Activated naive CD8-positive, alpha-beta T cell treated with anti-CD3 and anti-CD28 coated beads, Interleukin-2, amount 10 ng/mL, durations not matched to agents 7 days and 5 days (primary cell): ENCODE data around the gene BATF3. TPM values are rescaled to one million over a fixed set of nuclear protein-coding genes. Genes with fewer than 3 reads are reported as not detected.

Experiments used
- ATAC-seq: fragments of 150-1000 bp; cut with Tn5 transposase; one replicate; pipeline ENCODE4 v1.10.0; 2021; ENCODE audit warnings: low read depth, moderate library complexity
- POLR2A ChIA-PET: fragments of 350-600 bp; sonication (Branson Sonifier 250); formaldehyde crosslinking; loops from one replicate; lab custom pipeline; 2021; ENCODE audit warnings: antibody characterized with exemption; lab: Charles Lee
- DNase-seq: peaks from one replicate; pipeline ENCODE4 v3.0.0; 2021
- H3K27ac Mint-ChIP-seq: one replicate; pipeline ENCODE4 v1.8.0; 2022; ENCODE audit warnings: mild to moderate bottlenecking, mixed read lengths
- H3K27me3 Mint-ChIP-seq: one replicate; pipeline ENCODE4 v1.8.0; 2022; ENCODE audit warnings: mild to moderate bottlenecking, moderate library complexity, mixed read lengths
- H3K36me3 Mint-ChIP-seq: one replicate; pipeline ENCODE4 v1.8.0; 2021; ENCODE audit warnings: mild to moderate bottlenecking, mixed read lengths
- H3K4me1 Mint-ChIP-seq: one replicate; pipeline ENCODE4 v1.8.0; 2021; ENCODE audit warnings: mixed read lengths
- H3K4me3 Mint-ChIP-seq: one replicate; pipeline ENCODE4 v1.8.0; 2022; ENCODE audit warnings: mild to moderate bottlenecking, moderate library complexity, mixed read lengths
- H3K9me3 Mint-ChIP-seq: one replicate; pipeline ENCODE4 v1.8.0; 2021; ENCODE audit warnings: mixed read lengths
- total RNA-seq, 2 experiments: library from RNA; stranded (reverse); gene quantifications; one replicate each; pipeline ENCODE4 v1.2.3, GENCODE V29; 2021

The BATF3 gene
- total RNA-seq, 2 experiments from 2014 or later: 9.8 to 13.2 TPM

GRCh38 chr1:212686591-212686990 lies 13.0 kb downstream of the BATF3 start:
- H3K27me3 Mint-ChIP-seq: no peaks in the 10 kb centered on the region
- ATAC-seq: no peak
- H3K27ac Mint-ChIP-seq: peak overlapping the region; percentile 81
- POLR2A ChIA-PET: no interaction called here
- DNase-seq: no peak
- peaks cover 49% of the 10 kb centered on the region for H3K4me1 Mint-ChIP-seq
- H3K36me3 Mint-ChIP-seq: peaks cover 19% of the 10 kb centered on the region
- H3K9me3 Mint-ChIP-seq: no peaks in the 10 kb centered on the region
- no peak overlapping the region for H3K4me3 Mint-ChIP-seq

GRCh38 chr1:212686069-212686468 lies 13.6 kb downstream of the BATF3 start:
- Mint-ChIP-seq H3K27me3 (no peaks in the 10 kb centered on the region), H3K27ac (peak overlapping the region; percentile 81), H3K4me1 (peaks cover 50% of the 10 kb centered on the region), H3K9me3 (no peaks in the 10 kb centered on the region), H3K36me3 (peaks cover 19% of the 10 kb centered on the region), H3K4me3 (peak overlapping the region; percentile 31)
- ATAC-seq: peak; percentile 45
- DNase-seq: no peak
- POLR2A ChIA-PET: no interaction called here

- peak overlapping the region; percentile 81 for H3K27ac Mint-ChIP-seq
- no peaks in the 10 kb centered on the region for H3K9me3 Mint-ChIP-seq
- POLR2A ChIA-PET: no interaction called here
- H3K4me3 Mint-ChIP-seq: peak overlapping the region; percentile 31
- DNase-seq: no peak
- H3K4me1 Mint-ChIP-seq: peaks cover 54% of the 10 kb centered on the region
- ATAC-seq: no peak
- no peaks in the 10 kb centered on the region for H3K27me3 Mint-ChIP-seq
- peaks cover 19% of the 10 kb centered on the region for H3K36me3 Mint-ChIP-seq
These were observed 14.2 kb downstream of the BATF3 start for GRCh38 chr1:212685429-212685828.

- Mint-ChIP-seq H3K4me3 (no peak overlapping the region), H3K9me3 (no peaks in the 10 kb centered on the region), H3K27me3 (no peaks in the 10 kb centered on the region), H3K36me3 (peaks cover 19% of the 10 kb centered on the region), H3K27ac (peak overlapping the region; percentile 37), H3K4me1 (peaks cover 56% of the 10 kb centered on the region)
- ATAC-seq (no peak), DNase-seq (no peak)
- POLR2A ChIA-PET: interaction anchor here (0.8 kb wide), 2 partner anchors 13 to 66 kb away, joined by 3 read pairs; no protein-coding TSS in a partner anchor
These were observed 15.0 kb downstream of the BATF3 start for GRCh38 chr1:212684521-212685090.

GRCh38 chr1:212684076-212684475 lies 15.6 kb downstream of the BATF3 start:
- H3K9me3 Mint-ChIP-seq: no peaks in the 10 kb centered on the region
- H3K27me3 Mint-ChIP-seq: no peaks in the 10 kb centered on the region
- POLR2A ChIA-PET: interaction anchor here (0.6 to 0.9 kb wide), 5 partner anchors 13 to 173 kb away, joined by 3 to 6 read pairs (median 3); no protein-coding TSS in a partner anchor
- peak overlapping the region; percentile 60 for H3K4me3 Mint-ChIP-seq
- no peak for ATAC-seq
- H3K4me1 Mint-ChIP-seq: peaks cover 59% of the 10 kb centered on the region
- H3K27ac Mint-ChIP-seq: peak overlapping the region; percentile 91
- DNase-seq: no peak
- H3K36me3 Mint-ChIP-seq: peaks cover 19% of the 10 kb centered on the region

- ATAC-seq (peak; percentile 81), DNase-seq (peak; percentile 78)
- peaks cover 64% of the 10 kb centered on the region for H3K4me1 Mint-ChIP-seq
- peak overlapping the region; percentile 60 for H3K4me3 Mint-ChIP-seq
- H3K27me3 Mint-ChIP-seq: no peaks in the 10 kb centered on the region
- H3K36me3 Mint-ChIP-seq: peaks cover 19% of the 10 kb centered on the region
- peak overlapping the region; percentile 91 for H3K27ac Mint-ChIP-seq
- POLR2A ChIA-PET: interaction anchor here (0.6 to 0.9 kb wide), 3 partner anchors 18 to 174 kb away, joined by 3 to 6 read pairs (median 4); no protein-coding TSS in a partner anchor
- H3K9me3 Mint-ChIP-seq: no peaks in the 10 kb centered on the region
These were observed 16.3 kb downstream of the BATF3 start for GRCh38 chr1:212683357-212683722.

- H3K4me3 Mint-ChIP-seq: no peak overlapping the region
- DNase-seq: no peak
- peaks cover 6% of the 10 kb centered on the region for H3K27me3 Mint-ChIP-seq
- H3K36me3 Mint-ChIP-seq: peaks cover 13% of the 10 kb centered on the region
- peak overlapping the region; percentile 37 for H3K27ac Mint-ChIP-seq
- no peaks in the 10 kb centered on the region for H3K9me3 Mint-ChIP-seq
- POLR2A ChIA-PET: no interaction called here
- ATAC-seq: no peak
- H3K4me1 Mint-ChIP-seq: peaks cover 49% of the 10 kb centered on the region
These were observed 18.8 kb downstream of the BATF3 start for GRCh38 chr1:212680680-212681389.

GRCh38 chr1:212678456-212679410 lies 20.9 kb downstream of the BATF3 start:
- H3K36me3 Mint-ChIP-seq: peaks cover 7% of the 10 kb centered on the region
- POLR2A ChIA-PET: interaction anchor here (0.6 to 1.8 kb wide), 2 partner anchors 10 to 54 kb away, joined by 6 read pairs; no protein-coding TSS in a partner anchor
- peaks cover 31% of the 10 kb centered on the region for H3K4me1 Mint-ChIP-seq
- DNase-seq (no peak), ATAC-seq (no peak)
- H3K27me3 Mint-ChIP-seq: peaks cover 6% of the 10 kb centered on the region
- H3K4me3 Mint-ChIP-seq: no peak overlapping the region
- H3K9me3 Mint-ChIP-seq: no peaks in the 10 kb centered on the region
- peak overlapping the region; percentile 37 for H3K27ac Mint-ChIP-seq

GRCh38 chr1:212677573-212677972 lies 22.1 kb downstream of the BATF3 start:
- Mint-ChIP-seq H3K4me3 (no peak overlapping the region), H3K27me3 (peaks cover 6% of the 10 kb centered on the region), H3K27ac (no peak overlapping the region), H3K4me1 (peaks cover 19% of the 10 kb centered on the region), H3K9me3 (no peaks in the 10 kb centered on the region), H3K36me3 (peaks cover 6% of the 10 kb centered on the region)
- POLR2A ChIA-PET: interaction anchor here (1.8 kb wide), 1 partner anchor 9 kb away, joined by 6 read pairs; no protein-coding TSS in a partner anchor
- no peak for ATAC-seq
- no peak for DNase-seq

- Mint-ChIP-seq H3K9me3 (no peaks in the 10 kb centered on the region), H3K27me3 (peaks cover 6% of the 10 kb centered on the region), H3K36me3 (peaks cover 6% of the 10 kb centered on the region), H3K27ac (peak overlapping the region; percentile 27), H3K4me3 (no peak overlapping the region), H3K4me1 (peaks cover 19% of the 10 kb centered on the region)
- DNase-seq (no peak), ATAC-seq (no peak)
- POLR2A ChIA-PET: no interaction called here
These were observed 22.5 kb downstream of the BATF3 start for GRCh38 chr1:212677136-212677535.

- Mint-ChIP-seq H3K4me3 (no peak overlapping the region), H3K27me3 (peaks cover 6% of the 10 kb centered on the region), H3K4me1 (peaks cover 20% of the 10 kb centered on the region), H3K36me3 (peaks cover 2% of the 10 kb centered on the region), H3K27ac (no peak overlapping the region), H3K9me3 (no peaks in the 10 kb centered on the region)
- DNase-seq (no peak), ATAC-seq (no peak)
- POLR2A ChIA-PET: interaction anchor here (0.7 kb wide), 1 partner anchor 92 kb away, joined by 4 read pairs; no protein-coding TSS in a partner anchor
These were observed 24.0 kb downstream of the BATF3 start for GRCh38 chr1:212675675-212676074.

GRCh38 chr1:212674872-212675271 lies 24.8 kb downstream of the BATF3 start:
- no peak for ATAC-seq
- POLR2A ChIA-PET: no interaction called here
- H3K27ac Mint-ChIP-seq: no peak overlapping the region
- no peaks in the 10 kb centered on the region for H3K9me3 Mint-ChIP-seq
- no peak for DNase-seq
- peaks cover 18% of the 10 kb centered on the region for H3K4me1 Mint-ChIP-seq
- peaks cover 6% of the 10 kb centered on the region for H3K27me3 Mint-ChIP-seq
- H3K4me3 Mint-ChIP-seq: no peak overlapping the region
- H3K36me3 Mint-ChIP-seq: peaks cover 2% of the 10 kb centered on the region
